NCI-H187 treated with DMSO at 0.1 percent for 48 hours (cell line): ENCODE data around the gene NANOGP8.
"Not testable (repeated sequence)": the region's sequence is repeated elsewhere in the genome, so short reads cannot be mapped to it uniquely, and the experiment has no call there.

Experiments
- DNase-seq: peaks from one replicate; lab custom pipeline; 2025; lab: John Stamatoyannopoulos, UW

The NANOGP8 gene, protein sequence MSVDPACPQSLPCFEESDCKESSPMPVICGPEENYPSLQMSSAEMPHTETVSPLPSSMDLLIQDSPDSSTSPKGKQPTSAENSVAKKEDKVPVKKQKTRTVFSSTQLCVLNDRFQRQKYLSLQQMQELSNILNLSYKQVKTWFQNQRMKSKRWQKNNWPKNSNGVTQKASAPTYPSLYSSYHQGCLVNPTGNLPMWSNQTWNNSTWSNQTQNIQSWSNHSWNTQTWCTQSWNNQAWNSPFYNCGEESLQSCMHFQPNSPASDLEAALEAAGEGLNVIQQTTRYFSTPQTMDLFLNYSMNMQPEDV

DNA sequence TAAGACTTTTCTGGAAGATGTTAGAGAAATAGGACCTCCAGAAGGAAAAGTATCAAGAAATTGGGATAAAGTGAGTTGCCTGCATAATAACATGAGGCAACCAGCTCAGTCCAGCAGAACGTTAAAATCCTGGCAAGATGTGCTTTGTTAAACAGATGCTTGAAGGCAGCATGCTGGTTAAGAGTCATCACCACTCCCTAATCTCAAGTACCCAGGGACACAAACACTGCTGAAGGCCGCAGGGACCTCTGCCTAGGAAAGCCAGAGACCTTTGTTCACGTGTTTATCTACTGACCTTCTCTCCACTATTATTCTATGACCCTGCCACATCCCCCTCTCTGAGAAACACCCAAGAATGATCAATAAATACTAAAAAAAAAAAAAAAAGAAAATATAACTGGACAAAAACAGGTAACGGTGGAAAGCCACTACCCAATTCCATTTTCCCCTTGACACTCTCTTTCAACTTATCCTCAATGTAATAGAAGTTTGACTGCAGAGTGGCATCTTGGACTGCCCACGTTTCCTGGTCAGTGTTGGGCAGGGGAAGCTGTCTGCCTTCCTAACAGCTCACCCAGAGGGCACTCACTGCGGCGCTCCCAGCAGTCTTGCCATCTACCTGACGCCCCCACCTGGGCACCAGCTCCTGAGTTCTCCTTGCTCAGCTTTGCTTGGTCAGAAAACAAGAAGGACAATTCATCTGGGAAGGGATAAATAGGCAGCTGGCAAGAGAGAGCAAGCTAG lies at the start of gene NANOGP8:
Gene NANOGP8 (minus strand): TSS at position 120 of the 744 bp plus-strand sequence. CDS start 185 bp downstream, outside the sequence.
- DNase-seq: not testable (repeated sequence)

DNA sequence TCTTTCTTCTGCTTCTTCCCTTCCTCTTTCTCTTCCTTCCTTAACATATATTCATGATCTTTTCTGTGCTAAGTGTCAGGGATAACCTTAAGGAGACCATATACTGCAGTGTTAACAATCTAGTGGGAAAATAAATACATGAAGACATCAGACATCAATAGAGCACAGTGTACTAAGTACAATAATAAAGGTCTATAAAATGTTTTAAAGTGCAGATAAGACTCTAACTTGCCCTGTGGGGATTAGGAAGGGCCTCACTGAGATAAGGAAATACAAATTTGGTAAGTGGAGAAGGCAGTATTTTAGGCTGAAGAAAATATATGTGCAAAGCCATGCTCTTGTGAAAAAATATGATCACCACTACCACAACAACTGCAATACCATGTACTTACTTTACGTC lies 49.2 kb upstream of the NANOGP8 start:
- no peak for DNase-seq

DNA sequence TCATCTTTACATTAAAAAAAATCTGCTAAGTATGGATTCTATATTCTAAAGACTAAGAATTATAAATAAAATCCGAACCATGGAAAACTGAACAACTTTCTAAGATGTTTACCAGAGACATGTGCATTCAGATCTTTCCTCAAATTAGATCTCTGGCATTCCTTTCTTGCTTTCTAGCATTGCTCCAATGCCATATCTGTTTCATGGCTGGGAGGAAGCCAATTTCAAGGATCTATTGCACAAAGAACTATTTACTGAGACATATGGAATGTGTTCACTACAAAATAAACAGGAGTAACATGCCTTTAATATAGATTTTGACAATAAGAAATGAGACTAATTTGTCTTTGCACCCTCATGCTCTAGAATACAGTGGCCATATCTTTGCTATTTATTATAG lies 45.1 kb upstream of the NANOGP8 start:
- no peak for DNase-seq

DNA sequence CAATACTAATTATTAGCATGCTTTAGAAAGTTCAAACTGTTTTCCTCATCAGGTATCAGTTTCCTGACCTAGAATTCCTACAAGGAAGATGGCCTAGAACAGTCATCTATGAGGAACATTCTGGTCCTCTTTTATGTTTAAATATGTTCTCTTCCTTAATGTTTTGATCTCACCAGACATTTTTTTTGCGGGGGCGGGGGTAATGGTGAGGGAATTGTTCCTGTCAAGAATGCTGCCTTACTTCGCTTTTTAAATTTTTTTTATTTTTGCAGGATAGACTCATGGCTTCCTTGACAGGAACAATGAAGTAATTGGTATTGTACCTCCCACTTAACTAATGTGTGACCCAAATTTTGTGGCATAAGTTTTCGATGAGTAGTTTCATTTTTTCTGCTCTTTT lies 44.3 kb upstream of the NANOGP8 start:
- DNase-seq: no peak

DNA sequence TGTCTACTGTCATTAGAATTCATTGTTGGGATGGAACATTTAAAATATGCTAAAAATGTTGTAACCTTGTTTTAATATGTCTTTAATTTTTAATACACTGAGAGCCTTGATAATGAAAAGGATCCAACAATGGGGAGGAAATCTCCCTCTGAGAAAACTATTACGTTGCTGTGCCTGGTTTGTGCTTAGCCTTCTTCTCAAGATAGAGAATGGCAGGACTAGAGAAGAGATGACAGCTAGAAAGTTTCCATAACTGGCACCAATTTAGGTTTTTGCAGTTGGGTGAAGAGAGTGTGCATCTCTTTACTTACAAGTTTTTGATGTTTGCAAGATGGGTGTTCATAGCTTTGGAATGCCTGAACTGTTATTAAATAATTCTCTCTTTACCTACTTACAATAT lies 42.6 kb upstream of the NANOGP8 start:
- no peak for DNase-seq

DNA sequence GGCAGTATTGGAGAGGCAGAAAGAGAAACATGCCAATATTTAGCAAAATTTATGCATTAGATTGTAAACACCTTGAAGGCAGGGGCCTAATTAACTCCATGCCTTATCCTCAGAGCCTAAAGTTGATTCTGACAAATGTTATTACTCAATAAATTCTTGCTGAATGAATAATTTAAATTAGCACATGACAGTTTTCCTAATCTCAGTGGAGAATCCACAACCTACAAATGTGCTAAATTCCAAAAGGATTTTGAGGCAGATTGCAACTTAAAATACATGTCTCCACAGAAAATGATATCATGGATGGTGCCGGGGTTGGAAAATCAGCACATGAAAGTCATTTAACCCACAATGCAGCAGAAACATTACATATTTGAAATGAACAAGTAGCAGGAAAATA lies 41.1 kb upstream of the NANOGP8 start:
- DNase-seq: no peak

DNA sequence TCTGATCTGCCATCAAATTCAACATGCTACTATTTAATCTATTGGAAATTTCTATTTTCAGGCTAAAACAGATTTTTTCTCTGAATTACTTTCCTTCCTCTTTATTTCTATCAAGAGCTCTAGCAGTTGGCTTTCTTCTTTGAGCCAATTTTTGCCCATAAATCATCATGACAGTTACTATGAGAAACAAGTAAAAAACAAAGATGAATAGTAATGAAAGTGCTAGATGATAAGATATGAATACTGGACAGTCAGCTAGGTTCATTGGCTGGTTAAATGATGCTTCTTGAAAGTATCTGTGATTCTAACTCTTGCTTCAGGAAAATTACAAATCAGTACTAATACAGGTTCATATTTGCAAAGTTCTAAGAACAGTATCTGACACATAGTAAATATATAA lies 38.6 kb upstream of the NANOGP8 start:
- DNase-seq: no peak

DNA sequence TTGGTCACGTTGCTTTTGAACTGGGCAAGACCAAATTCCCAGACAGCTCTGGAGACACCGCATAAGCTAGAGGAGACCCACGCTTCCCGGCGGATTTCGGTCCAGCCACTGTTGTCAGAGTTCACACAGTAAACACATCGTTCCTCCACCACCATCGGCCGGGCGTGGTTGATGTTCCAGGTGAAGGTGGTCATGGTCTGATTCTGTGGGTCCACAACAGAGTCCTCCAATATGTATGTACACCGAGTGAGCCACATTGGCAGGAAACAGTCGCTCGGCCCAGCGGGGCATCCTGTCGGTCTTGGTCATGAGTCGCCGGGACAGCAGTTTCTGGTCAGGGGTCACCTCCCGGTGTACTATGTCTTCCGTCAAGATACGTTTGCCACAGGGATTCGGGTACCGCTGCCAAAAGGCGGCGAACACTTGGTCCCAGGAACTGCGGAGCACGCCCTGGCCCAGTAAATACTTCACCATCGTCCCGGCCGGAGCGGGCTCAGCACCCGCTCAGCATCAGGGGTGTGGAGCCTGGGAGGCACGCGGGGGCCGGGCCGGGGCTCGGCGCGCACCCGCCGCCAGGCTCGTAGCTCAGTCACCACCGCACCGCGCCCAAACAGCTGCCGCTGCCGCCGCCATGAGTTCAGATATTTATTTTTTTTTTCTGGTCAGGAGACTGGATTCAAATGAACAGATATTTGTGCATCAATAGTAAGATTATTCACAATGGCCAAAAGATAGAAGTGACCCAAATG lies 36.7 kb upstream of the NANOGP8 start:
- no peak for DNase-seq

DNA sequence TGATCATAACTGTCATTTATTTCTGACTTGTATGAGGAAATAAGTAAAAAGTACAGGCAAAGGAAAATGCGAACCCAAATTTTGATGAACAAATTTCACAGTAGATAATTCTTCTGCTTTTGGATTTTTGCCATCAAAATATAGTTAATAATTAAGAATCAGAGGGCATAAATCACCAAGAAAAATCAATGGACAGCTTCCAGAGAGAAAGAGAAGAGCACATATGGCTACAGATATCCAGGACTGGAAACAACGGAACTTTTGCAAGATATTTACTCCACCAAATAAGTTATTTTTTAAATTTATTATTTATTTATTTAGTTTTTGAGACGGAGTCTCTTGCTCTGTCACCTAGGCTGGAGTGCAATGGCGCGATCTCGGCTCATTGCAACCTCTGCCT lies 35.1 kb upstream of the NANOGP8 start:
- DNase-seq: no peak

DNA sequence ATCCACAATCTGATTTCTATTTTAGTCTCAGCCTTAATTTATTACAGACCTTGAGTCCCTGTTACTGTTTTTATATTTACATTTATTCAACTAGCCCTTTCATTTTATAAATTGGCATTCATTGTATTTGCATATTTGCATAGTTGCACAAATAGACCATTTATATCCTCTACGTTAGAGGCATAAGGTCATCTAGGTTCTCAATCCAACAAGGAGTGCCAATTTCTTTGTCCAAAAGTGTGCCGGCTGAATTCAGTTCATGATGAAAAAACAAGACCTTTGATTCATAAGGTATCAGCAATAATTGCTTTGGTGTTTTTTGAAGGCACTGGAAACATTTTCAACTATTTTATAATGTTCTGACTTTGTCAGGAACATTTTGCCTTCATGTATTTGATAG lies 33.9 kb upstream of the NANOGP8 start:
- DNase-seq: no peak

DNA sequence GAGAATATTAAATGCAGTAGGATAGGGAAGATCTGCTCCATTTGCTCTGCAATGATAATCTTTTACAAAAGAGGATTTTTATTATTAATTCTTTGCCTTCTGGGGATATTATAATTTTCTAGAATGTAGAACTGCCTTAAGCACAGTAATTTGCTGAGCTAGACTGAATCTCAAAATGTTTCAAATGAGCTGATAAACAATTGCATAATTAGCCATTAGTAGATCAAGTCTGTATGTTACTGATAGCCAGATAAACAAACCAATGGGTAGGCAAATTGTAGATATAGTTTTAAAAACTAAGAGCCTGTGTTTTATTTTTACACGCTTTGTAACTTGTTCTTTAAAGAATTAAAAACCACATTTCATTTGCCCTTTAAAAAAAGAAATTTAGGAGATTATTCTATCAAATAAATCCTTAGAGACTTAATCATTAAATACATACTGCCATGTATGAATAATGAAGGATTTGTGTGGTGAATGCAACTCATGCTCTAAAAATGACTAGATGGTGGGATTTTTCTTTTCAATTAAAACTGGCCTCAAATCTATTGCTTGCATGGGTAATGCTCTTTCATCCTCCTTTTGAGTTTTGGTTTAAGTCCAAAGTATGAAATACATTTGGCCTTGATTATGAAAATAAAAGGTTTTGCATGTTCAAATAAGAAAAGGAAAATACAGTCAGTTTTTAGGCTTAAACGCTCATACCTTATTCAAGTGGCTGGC lies 32.6 kb upstream of the NANOGP8 start:
- no peak for DNase-seq

DNA sequence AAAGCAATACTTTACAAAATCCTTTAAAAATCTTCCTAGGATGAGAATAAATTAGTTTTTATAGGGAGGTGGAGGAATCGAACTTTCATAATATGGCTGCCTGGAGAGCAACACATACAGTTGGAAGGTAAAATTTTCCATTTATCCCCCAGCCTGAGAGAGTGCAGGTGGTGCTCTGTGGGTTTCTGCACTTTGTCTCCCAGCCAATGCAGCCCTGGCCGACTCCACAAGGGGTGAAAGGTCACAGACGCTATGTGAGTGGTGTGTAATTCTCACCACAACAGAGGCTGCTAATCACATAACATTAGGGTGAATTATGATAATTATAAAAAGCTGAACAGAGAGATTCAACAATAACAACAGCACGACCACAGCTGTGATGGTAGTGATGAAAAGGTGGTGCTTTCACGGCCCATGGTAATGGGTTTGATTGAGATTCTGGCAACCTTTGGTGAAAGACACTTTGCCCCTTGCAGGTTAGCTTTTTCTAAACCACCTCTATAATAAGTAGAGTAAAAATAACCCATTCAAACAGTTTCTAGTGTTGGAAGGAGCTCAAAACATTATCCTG lies 30.1 kb upstream of the NANOGP8 start:
- no peak for DNase-seq

DNA sequence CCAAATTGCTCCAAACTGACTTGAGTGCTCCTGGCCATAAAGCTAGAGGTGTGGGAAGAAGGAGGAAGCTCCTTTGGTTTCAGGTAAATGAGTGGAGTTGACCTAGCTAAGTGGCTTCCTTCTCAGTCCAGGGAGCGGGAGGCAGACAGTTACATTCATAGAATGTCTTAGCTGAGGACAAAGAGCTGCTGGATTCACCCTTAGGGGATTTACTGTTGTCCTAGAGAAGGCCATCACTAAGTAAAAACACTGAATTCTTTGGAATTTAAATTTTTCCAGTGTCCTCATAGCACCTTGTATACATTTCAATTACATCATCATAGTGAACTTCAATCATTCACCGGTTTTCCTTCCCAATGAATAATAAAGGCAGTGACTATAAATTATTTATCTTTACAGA lies 27.3 kb upstream of the NANOGP8 start:
- no peak for DNase-seq

DNA sequence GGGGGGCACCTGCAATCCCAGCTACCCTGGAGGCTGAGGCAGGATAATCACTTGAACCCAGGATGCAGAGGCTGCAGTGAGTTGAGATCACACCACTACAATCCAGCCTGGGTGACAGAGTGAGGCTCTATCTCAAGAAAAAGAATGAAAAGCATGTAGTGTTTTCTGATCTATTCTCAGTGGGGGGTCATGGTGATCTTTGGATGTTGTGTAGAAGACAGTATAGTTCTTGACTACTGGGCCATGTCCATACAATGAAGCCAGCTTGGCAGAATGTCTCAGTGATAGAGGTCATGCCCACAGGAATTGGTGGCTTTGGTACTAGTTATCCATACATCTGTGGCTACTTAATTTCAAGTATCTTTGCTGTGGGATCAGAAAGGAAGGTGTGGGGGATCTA lies 26.8 kb upstream of the NANOGP8 start:
- DNase-seq: no peak

DNA sequence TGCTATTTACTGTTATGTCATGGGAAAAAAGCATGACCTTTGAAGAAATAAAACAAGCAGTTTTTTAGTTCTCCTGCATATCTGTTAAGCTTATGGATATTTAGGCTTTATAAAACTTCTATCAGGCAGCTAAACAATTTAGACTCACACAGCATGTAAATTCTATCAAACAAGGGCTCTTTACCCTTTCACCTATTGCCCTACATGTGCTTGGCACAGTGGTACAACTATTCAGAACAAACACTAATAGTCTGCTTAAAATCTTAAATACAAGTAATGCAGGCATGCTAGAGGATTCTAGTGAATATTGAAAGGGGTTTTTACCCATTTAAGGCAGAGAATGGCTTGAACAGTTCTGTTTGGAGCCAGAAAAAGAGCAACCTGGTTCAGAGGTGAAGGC lies 23.4 kb upstream of the NANOGP8 start:
- no peak for DNase-seq

DNA sequence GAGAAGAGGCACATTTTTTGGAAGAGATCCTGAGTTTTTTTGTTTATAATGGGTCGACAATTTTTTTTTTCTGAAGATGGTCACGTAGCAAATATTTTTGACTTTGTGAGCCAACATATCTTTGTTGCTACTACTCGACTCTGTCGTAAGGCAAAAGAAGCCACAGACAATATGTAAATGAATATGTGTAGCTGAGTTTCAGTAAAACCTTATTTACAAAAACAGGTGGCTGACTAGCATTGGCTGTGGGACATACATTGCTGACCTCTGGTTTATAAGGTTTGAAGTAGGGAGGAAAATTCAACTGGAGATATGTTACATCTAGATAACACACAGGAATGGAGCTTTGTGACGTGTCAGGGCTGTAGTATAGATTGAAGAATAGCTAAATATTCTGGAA lies 22.5 kb upstream of the NANOGP8 start:
- no peak for DNase-seq

DNA sequence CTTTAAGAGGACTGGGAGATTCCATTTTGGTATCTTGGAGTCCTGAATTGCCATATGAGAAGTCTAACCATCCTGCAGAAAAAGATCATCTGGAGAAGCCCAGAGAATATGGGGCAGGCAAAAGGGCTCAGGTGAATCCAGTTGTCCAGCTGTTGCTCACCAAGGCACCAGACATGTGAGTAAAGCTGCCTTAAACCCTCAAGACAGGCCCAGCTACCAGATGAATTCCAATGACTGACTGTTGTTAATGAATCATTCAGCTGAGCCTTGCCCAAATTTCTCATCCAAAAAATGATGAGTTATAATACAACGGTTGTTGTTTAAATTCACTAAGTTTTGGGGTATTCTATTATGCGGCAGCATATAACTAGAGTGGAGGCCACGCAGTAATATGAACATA lies 22.0 kb upstream of the NANOGP8 start:
- DNase-seq: no peak

DNA sequence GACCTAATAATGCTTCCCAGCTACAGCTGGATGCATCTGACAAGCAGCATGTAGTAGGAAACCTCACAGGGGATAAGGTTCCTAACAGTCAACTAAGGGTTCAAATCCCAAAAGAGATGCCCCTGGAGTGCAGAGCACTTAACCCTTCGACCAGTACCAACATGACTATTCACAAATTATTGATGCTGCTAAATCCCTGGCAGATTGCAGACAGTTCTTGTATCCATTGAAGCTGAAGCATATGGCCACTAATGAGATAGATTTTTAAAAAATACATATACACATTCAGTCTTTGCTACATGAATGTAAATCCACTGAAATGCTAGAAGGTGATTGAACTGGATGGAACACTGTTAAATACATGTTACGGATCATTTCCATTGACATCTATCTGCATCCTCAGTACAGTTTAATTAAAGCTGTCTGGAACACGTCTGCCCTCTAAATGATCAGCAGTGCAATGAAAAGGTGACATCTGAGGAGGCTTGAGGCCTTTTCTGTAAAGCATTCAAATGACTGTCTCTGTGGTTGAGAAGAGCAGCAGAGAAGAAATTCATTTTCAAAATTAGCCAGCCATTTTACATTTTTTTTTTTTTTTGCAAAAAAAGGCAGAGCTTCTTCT lies 19.5 kb upstream of the NANOGP8 start:
- DNase-seq: no peak

DNA sequence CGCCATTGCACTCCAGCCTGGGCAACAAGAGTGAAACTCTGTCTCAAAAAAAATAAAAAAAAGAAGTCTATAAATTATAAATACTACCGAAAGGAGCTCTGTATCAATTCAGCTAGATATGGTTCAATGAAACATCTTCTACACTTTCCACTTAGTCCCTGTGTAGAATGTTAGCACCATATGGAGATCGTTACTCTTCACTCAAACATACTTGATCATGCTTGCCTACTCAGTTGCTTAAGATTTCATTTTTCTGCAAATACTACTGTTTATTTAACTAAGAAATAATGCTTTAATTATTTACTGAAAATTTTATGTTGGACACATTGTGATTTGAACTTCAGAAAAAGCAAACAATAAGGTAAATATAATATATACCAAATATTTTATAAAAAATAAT lies 17.1 kb upstream of the NANOGP8 start:
- DNase-seq: no peak

DNA sequence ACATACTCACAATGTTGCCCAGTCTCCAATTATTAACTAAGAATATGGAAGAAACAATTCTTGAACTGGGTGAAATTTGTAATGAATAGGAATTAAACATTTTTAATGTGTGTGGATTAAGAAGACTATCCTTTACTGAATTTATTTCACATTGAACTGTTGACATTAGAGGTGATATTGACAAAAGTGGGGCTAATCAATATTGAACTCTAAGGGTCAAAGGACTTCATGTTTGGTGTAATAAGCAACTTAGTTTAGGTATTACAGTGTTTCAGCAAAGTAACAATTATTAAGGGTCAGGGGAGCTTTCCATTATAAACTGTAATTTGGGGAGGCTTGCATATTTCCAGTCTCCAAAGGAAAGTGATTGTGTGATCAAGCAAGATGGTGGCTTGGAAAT lies 16.2 kb upstream of the NANOGP8 start:
- no peak for DNase-seq

DNA sequence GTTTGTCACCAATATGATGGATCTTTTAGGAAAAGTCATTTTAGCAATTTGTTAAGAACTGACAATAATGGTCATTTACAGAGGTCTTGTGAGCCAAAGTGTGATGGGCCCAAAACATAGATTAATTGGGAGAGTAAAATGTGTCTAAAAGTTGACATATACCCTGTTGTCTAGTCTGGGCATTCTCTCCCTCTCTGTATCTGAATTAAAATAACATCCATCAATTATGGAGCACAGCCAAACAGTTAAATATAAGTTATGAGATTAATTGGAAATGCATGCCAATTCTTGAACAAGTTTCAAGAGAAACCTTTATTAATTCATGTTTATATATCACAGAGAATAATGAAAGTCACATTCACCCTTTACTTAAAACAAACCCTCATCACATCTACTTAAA lies 13.6 kb upstream of the NANOGP8 start:
- no peak for DNase-seq

DNA sequence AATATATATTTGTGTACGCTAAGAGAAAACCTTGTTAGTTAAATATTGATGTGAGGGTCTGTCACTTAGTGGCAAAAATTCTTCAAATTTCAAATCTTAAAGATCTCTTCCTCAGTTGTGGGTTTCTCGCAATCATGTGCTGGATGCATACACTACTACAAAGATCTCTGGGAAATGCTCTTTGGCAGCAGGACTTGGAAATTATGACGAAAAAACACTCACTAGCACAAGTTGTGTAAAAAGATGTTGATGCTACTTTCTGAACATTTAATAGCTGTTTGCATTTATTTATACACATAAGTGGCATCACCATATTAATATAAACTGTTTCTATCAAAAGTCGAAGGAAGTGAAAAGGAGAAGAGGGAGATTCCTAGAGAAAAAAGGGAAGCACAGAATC lies 10.8 kb upstream of the NANOGP8 start:
- no peak for DNase-seq
